HG02678 (cell line): ENCODE data around the gene TUBG2.

ENCODE experiments used
- ATAC-seq: cut with Tn5 transposase; IDR thresholded peaks from one replicate; pipeline ENCODE4 v1.9.1; 2021; ENCODE audit warnings: mild to moderate bottlenecking, moderate library complexity; ENCODE audit not compliant: unreplicated experiment

Gene TUBG2

DNA sequence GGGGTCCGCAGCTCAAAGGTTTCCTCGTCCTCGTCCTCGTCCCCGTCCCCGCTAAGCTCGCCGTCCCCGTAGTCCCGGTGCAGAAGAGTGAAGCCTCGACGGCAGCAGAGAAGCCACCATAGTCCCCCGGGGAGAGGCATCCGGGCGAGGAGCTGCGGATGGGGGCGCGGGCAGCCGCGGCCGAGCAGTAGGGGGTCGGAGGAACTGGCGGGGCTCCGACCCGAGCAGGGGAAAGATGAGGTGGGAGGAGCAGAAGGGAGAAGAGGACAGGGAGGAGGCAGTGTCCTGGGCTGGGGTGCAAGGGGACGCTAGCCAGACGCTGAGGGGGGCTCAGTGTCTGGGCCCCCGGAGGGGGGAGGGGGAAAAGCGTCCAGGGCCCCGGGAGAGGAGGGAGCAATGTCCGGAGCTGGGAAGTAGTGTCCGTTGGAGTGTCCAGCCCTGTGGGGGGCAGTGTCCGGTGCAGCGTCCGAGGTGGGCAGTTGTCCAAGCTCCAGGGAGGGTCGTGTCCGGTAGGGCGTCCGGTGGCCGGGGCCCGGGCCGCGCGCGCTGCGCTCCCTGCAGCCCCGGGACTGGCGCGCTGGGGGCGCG lies 17.4 kb downstream of the TUBG2 start, which contains the start of gene PLEKHH3:
Gene PLEKHH3, minus strand, starts transcription at position 571 of the 588 bp plus-strand sequence. Its CDS starts 431 bp downstream, at position 140.
- no peak for ATAC-seq

DNA sequence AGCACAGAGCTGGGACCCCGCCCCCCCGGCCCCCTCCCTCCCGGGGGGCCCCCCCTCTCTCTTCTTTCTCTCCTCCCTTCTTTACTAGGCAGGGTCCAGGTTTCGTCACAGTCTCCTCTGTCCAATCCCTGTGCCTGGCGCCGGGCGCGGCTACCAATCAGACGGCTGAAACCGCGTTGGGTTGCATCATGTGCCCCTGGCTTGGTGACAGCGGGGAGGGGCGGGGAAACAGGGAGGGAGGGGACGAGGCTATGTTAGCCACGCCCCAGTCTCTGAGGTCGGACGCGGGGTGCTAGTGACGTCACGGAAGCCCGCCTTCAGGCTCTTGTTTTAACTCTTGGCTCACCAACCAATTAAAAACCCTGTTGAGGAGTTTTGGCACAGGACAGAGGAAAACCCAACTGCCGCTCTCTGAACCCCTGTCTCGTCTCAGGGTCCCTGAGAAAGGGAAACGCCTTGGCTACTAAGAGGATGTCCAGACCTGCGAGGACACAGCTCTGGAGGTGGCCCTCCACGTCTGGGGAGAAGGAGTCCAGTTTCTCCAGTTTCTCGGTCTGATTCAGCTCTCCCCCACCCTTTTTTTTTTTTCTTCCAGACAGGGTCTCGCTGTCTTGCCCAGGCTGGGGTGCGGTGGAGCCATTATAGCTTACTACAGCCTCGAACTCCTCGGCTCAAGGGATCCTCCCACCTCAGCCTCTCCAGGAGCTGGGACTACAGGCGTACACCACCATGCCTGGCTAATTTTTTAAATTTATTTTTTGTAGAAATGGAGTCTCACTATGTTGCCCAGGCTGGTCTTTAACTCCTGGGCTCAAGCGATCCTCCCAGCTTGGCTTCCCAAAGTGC lies 18.2 kb downstream of the TUBG2 start:
- ATAC-seq: peak; percentile 68

DNA sequence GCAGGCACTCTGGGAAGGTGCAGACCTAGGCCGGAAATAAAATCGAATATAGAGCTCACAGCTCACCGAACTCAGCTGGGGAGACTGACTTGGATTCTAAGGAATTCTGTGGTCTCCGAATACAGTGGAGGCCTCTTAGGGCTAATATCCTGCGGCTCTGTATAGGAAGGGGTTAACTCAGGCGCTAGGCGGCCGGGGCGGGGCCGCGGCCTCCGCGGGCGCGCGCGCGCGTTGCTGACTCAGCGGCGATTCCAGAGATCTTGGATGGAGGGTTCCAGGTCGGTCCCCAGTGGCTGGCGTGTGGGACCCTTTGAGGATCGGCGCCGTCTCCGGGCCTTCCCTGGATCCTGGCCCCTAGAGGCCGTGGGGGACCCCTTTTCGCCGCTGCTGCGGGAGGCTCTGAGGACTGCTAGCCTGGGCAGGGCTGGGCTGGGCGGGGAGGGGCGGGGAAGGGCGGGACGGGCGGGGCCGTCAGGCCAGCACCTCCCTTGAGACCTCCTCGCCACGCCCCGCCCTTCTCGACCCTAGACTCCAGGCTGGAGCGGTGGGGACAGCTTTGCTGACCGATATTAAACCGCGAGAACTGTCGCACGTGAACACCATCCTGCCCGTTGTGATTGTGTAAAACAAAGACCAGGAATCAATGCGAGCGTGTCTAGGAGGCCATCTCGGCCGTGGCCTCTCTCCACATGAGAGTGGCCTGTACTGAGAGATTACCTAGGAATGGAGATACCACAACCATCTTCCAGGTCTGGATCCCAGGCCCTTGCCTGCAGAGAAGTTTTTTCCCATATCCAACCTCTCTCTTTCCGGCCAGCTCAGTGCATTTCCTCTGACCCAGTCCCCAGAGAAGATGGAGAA lies 19.1 kb downstream of the TUBG2 start:
- peak; percentile 27 for ATAC-seq

DNA sequence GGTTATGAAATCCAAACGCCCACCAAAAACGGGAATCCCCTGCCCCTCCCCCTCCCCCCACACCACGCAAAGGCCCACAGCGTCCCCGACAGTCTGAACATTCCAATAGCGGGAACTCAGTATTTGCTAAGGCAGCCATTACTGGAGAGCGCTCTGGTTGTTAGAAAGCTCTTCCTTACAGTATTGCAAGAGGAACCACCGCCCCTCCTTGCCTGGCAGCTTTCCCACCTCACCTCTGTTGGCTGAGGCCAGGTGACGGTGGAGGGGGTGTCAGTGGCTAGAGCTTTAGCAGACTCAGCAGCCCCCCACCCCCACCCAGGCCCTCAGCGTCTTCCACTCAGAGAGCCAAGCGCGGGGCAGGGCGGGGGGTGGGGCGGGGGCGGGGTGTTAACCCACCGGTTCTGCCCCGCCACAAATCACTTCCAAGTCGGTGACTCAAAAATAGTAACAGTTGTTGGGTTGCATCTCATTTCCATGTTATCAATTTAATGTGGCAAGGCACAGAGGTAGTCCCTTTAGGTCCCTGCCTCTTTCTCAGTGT lies 19.9 kb downstream of the TUBG2 start:
- no peak for ATAC-seq

DNA sequence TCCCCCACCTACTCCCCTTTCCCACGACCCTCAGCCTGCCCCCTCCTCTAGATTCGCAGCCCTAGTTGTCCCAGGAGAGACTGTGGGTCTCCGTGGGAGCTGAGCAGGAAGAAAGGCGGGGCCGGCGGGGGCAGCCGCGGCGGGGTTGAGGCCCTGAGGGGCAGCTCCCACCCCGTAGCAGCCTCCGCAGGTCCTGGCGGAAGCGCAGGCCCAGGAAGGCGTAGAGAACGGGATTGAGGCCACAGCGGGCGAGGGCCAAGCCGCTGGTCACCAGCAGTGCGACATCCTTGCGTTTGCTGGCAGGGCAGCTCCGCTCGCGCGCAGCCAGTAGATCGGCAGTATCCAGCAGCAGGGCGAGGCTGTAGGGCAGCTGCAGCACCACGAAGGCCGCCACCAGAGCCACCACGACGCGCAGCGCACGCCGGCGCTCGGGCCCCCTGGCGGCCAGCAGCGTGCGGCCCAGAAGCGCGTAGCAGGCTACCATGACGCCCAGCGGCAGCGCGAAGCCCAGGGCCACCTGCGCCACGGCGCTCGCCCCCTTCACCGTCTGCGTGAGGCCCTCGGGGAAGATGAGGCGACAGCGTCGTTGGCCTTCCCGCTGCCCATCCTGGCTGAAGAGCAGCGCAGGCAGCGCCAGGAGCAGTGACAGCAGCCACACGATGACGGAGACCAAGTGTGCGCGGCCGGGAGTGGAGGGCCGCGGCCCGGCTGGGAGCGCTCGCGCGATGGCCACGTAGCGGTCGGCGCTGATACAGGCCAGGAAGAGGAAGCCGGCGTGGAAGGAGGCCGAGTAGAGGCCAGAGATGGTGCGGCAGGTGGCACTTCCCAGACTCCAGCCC lies 20.6 kb downstream of the TUBG2 start:
- ATAC-seq: no peak

DNA sequence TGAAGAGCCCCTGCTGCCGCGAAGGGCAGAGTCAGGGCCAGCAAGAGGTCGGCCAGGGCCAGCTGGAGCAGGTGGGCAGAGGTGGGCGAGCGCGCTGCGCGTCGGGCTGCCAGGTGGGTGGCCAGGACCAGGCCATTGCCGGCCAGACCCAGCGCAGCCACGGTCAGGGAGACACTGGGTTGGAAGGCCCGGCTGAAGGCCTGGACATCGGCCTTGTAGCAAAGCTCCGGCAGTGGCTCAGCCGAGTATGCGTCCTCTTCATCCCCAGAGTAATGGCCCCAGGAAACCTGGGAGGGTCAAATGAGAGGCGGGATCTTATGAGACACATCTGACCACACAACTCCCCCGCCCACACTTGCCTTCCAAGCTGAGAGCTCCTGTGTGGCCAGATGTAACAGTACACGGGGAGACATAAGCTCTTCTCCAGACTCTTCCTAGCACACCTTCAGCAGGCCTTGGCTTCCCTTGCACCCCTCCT lies 21.3 kb downstream of the TUBG2 start:
- no peak for ATAC-seq

DNA sequence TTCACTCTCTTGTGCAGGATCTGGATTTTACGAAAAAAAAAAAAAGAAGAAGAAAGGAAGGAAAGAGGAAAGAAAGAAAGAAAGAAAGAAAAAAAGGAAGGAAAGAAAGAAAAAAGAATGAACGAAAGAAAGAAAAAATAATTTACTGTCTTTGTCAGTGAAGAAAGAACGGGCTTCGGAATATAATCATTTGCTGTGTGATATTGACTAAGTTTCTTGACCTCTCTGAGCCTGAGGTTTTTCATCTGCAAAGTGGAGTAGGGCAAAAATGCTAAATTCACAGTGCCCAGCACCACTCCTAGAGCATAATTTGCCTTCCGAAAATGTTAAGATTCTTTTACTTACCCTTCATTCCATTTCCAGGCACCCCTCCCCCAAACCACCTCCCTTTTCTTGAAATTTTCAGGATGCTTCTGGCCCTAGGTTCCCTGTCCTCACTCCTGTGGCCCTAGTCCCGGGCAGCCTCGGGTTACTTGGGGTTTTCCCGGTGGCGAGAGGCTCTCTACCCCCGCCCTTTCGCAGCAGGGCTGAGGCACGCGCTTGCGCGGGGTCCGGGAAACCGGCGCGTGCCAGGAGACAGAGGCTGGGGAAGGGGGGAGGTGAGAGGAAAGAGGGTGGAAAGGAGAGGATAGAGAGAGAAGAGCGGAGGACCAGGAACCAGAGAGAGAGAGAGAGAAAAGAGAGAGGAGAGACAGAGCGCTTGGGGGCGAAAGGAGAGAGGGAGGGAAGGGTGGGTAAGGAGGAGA lies 23.1 kb downstream of the TUBG2 start, which contains the start of gene CNTNAP1:
Gene CNTNAP1, plus strand, starts transcription at position 556 of the 746 bp plus-strand sequence. CDS start 299 bp downstream, outside the sequence.
- no peak for ATAC-seq

DNA sequence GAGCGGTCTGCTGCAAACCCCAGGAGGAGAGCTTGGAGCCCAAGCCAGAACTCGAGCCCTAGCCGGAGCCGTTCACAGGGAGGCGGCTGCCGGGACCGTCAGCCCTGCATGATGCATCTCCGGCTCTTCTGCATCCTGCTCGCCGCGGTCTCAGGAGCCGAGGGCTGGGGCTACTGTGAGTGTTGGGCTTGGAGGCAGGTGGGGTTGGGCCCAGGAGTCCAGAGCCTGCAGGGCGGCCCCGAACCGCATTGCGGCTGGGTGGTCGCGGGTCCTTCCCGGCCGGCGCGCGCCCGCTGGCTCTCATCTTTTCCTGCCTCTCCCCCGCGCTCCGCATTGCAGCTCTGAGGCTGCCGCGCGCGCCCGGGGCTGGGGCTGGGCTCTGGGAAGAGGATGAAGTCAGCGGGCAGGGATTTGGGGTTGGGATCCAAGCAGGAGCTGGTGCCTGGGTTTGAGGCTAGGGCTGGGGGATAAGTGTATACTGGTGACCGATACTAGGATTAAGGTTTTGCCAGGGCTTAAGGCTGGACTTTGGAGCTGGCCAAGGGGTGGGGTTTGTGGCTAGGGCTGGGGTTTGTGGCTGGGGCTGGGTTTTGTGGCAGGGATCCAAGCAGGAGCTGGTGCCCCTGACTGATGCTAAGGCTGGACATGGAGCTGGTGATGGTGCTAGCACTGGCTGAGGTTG lies 23.8 kb downstream of the TUBG2 start:
- ATAC-seq: no peak

DNA sequence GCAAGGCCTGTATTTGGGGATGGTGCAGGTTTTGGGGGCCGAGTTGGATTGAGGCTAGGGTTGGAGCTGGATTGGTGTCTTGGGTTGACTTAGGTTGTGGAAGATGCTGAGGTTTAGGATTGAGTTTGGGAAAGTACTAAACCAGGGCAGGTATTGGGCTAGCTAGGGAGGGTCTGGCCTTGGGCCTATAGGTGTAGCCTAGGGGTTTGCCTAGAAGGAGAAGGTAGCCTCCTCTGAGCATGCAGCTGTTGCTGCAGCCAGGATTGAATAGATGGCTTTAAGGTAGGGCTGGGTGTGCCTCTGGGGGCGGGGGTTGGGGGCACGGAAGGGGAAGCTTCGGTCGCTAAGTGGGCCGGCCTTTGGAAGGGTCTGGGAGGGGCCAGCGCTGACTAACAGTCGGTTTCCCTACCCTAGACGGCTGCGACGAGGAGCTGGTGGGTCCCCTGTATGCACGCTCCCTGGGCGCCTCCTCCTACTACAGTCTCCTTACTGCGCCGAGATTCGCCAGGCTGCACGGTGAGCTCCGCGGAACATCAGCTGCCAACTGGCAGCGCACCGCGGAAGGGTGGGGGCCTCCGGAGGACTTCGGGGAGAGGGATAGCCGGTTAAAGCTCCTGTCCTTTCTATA lies 24.4 kb downstream of the TUBG2 start:
- ATAC-seq: no peak

DNA sequence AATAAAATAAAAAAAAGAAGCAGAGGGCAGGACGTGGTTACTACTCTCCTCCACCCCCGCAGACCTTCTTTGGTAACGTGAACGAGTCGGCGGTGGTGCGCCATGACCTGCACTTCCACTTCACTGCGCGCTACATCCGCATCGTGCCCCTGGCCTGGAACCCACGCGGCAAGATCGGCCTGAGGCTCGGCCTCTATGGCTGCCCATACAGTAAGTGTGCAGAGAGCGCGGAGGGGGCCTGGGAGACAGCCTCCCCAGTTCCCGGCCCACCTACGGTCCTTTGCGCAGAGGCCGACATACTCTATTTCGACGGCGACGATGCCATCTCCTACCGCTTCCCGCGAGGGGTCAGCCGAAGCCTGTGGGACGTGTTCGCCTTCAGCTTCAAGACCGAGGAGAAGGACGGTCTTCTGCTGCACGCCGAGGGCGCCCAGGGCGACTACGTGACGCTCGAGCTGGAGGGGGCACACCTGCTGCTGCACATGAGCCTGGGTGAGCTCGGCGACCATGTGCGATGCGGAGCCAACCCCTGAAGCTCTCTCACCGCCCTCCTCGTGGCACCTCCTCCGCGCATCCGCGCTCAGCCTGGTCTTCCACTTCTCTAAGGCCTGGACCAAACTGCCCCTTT lies 26.0 kb downstream of the TUBG2 start:
- ATAC-seq: no peak

DNA sequence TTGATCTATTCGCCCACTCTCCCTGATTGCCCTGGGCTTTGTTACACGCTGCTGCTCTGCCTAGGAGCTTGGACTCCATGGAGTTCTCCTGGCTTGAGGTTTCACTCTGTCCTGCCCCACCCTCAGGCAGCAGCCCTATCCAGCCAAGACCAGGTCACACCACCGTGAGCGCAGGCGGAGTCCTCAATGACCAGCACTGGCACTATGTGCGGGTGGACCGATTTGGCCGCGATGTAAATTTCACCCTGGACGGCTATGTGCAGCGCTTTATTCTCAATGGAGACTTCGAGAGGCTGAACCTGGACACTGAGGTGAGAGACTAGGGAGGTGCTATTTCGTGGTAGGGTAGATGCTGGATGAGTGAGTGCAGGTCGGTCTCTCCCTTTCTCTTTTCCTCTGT lies 26.7 kb downstream of the TUBG2 start:
- ATAC-seq: no peak

DNA sequence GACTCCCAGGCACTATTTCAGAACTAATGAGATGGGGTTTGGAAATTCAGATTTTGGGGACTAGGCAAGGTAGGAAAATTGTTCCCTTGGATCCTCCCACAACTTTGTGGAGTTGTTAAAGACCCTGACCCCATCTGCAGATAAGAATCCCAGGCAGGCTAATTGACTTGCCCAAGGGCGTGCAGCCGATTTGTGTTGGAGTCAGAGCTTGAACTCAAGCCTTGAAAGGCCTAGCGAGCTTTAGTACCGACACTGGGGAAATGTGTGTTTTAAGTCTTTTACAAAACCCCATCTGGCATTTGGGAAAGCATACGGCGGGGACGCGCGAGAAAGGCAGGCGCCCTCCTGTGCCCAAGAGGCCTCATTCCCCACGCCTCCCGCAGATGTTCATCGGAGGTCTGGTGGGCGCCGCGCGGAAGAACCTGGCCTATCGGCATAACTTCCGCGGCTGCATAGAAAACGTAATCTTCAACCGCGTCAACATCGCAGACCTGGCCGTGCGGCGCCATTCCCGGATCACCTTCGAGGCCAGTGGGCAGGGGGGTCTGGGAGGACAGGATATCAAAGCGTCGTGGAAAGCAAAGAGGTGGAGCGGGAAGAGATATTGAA lies 27.5 kb downstream of the TUBG2 start:
- no peak for ATAC-seq

DNA sequence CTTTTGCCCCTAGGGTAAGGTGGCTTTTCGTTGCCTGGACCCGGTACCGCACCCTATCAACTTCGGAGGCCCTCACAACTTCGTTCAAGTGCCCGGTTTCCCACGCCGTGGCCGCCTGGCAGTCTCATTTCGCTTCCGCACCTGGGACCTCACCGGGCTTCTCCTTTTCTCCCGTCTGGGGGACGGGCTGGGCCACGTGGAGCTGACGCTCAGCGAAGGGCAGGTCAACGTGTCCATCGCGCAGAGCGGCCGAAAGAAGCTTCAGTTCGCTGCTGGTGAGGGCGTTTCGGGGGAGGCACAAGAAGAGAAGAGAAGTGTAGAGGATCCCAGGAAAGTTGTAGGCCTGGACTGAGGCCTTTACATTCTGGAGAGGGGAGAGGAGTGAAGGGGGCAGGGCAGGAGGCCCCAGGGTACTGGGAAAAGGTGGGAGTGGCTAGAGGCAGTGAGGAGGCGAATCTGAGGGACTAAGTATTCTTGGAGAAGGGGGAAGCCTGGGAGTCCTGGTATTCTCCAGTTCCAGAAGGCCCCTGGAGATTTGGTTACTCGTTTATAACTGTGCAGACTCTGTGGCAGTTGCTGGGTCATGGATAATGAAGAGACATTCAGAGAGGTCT lies 28.7 kb downstream of the TUBG2 start:
- no peak for ATAC-seq

DNA sequence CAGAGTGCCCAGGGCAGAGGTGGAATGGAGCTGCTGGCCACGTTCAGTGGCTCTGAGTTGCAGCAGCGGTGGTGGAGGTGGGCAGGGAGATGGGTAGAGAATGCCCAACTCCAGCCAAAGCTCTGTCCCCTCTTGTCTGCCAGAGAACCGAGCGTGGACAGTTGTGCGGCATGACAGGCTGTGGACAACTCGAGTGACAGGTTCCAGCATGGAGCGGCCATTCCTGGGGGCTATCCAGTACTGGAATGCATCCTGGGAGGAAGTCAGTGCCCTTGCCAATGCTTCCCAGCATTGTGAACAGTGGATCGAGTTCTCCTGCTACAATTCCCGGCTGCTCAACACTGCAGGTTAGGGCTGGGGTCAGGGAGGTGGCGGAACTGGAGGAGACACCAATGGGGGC lies 31.5 kb downstream of the TUBG2 start:
- ATAC-seq: no peak

DNA sequence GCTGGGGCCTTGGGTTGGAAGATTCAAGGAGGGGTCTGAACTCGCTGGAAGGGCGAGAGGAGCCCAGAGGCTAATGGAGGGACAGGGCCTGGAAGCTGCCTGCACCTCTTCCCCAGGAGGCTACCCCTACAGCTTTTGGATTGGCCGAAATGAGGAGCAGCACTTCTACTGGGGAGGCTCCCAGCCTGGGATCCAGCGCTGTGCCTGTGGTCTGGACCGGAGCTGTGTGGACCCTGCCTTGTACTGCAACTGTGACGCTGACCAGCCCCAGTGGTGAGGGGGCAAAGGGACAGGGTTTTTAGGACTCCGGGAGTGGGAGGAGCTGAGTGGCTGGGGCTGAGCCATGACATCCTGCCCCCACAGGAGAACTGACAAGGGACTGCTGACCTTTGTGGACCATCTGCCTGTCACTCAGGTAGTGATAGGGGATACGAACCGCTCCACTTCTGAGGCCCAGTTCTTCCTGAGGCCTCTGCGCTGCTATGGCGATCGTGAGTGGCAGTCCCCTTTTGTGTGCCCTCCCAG lies 32.0 kb downstream of the TUBG2 start:
- no peak for ATAC-seq

DNA sequence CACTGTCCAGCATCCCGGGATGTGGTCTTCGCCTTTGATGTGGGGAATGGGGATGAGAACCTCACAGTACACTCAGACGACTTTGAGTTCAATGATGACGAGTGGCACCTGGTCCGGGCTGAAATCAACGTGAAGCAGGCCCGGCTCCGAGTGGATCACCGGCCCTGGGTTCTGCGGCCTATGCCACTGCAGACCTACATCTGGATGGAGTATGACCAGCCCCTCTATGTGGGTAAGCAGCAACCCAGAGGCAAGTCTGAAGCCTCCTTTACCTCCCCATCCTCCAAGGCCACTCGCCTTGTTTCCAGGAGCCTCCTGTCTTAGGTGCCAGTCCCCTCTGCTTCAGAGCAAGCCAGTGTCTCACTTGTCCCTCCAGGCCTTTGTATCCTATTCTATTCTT lies 33.4 kb downstream of the TUBG2 start:
- no peak for ATAC-seq

DNA sequence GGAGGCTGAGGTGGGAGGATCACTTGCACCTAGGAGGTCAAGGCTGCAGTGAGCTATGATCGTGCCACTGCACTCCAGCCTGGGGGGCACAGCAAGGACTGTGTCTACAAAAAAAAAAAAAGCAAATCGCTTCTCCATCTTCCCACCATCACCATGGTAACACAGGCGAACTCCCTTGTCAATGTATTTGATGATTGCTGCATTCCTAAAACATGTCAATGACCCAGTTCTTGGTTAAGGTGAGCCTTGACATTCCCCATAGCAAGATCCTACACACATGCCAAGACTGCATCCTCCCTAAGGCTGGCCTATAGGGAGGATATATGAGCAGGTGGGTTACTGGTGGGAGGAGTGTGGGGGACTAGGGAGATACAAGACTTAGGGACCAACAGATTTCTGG lies 35.4 kb downstream of the TUBG2 start:
- no peak for ATAC-seq
